HAP-1 (cell line): Measurements from ENCODE around the gene PDCL2.
"Not testable (repeated sequence)": the region's sequence is repeated elsewhere in the genome, so short reads cannot be mapped to it uniquely, and the experiment has no call there.

ENCODE experiments used
- DNase-seq, 2 experiments: peaks; one replicate each; pipeline ENCODE4 v3.0.0-alpha.2; 2016 to 2020; ENCODE audit warnings: low spot score in 2 of 2
- H3K27me3 ChIP-seq: fragments of 250-450 bp; sonication (Bioruptor Pico); 2 replicates; pipeline ENCODE4 v1.5.1; 2020; ENCODE audit warnings: low read depth, mild to moderate bottlenecking, moderate library complexity
- H3K36me3 ChIP-seq: fragments of 250-450 bp; sonication (Bioruptor Pico); replicated peaks from 2 replicates; pipeline ENCODE4 v1.5.1; 2020; ENCODE audit warnings: mild to moderate bottlenecking
- H3K4me1 ChIP-seq: fragments of 250-450 bp; sonication (Bioruptor Pico); 2 replicates; pipeline ENCODE4 v1.5.1; 2020; ENCODE audit warnings: mild to moderate bottlenecking
- H3K4me3 ChIP-seq: fragments of 250-450 bp; sonication (Bioruptor Pico); 2 replicates; pipeline ENCODE4 v1.5.1; 2020; ENCODE audit warnings: mild to moderate bottlenecking, moderate library complexity
- H3K9me3 ChIP-seq: fragments of 250-450 bp; sonication (Bioruptor Pico); 2 replicates; pipeline ENCODE4 v1.5.1; 2020; ENCODE audit warnings: mild to moderate bottlenecking, moderate library complexity
- in situ Hi-C: fragments of 300-500 bp; cut with MboI; formaldehyde crosslinking; loops from 3 replicates; pipeline ENCODE4 v1.14.3; 2020; ENCODE audit warnings: low sequenced_read_pairs, inconsistent platforms, mixed read lengths

Gene PDCL2

GRCh38 chr4:55612341-55612740 is 20.3 kb upstream of the PDCL2 start:
- Histone ChIP-seq H3K4me3 (no peak overlapping the region), H3K27me3 (no peaks in the 10 kb centered on the region), H3K4me1 (0 out of 2 replicates have a peak, but pooled peaks cover 3% of the 10 kb centered on the region), H3K9me3 (no peaks in the 10 kb centered on the region), H3K36me3 (no peaks in the 10 kb centered on the region)
- DNase-seq, result no peak
- in situ Hi-C loops, result no loop called here

GRCh38 chr4:55611358-55612059 is 19.5 kb upstream of the PDCL2 start:
- in situ Hi-C loops, result no loop called here
- Histone ChIP-seq H3K9me3 (no peaks in the 10 kb centered on the region), H3K36me3 (no peaks in the 10 kb centered on the region), H3K4me3 (no peak overlapping the region), H3K4me1 (0 out of 2 replicates have a peak, but pooled peaks cover 3% of the 10 kb centered on the region), H3K27me3 (no peaks in the 10 kb centered on the region)
- DNase-seq, result no peak

- no peaks in the 10 kb centered on the region for H3K27me3 ChIP-seq
- H3K4me1 ChIP-seq, result 0 out of 2 replicates have a peak, but pooled peaks cover 3% of the 10 kb centered on the region
- no peak for DNase-seq
- no peak overlapping the region for H3K4me3 ChIP-seq
- in situ Hi-C loops, result no loop called here
- H3K36me3 ChIP-seq, result no peaks in the 10 kb centered on the region
- no peaks in the 10 kb centered on the region for H3K9me3 ChIP-seq
These were observed 18.3 kb upstream of the PDCL2 start for GRCh38 chr4:55610381-55610780.

GRCh38 chr4:55609393-55609866 is 17.4 kb upstream of the PDCL2 start:
- no peaks in the 10 kb centered on the region for H3K9me3 ChIP-seq
- no peak for DNase-seq
- no peak overlapping the region for H3K4me3 ChIP-seq
- in situ Hi-C loops, result no loop called here
- H3K27me3 ChIP-seq, result no peaks in the 10 kb centered on the region
- H3K4me1 ChIP-seq, result 0 out of 2 replicates have a peak, but pooled peaks cover 3% of the 10 kb centered on the region
- no peaks in the 10 kb centered on the region for H3K36me3 ChIP-seq

- Histone ChIP-seq H3K4me3 (no peak overlapping the region), H3K9me3 (no peaks in the 10 kb centered on the region), H3K4me1 (0 out of 2 replicates have a peak, but pooled peaks cover 3% of the 10 kb centered on the region), H3K36me3 (no peaks in the 10 kb centered on the region), H3K27me3 (no peaks in the 10 kb centered on the region)
- no peak for DNase-seq
- in situ Hi-C loops, result no loop called here
These were observed 16.5 kb upstream of the PDCL2 start for GRCh38 chr4:55608591-55608990.

- in situ Hi-C loops, result no loop called here
These were observed 13.0 kb upstream of the PDCL2 start for GRCh38 chr4:55604996-55605395.

GRCh38 chr4:55600640-55601039 is 8.6 kb upstream of the PDCL2 start:
- no peaks in the 10 kb centered on the region for H3K27me3 ChIP-seq
- no peak overlapping the region for H3K4me3 ChIP-seq
- H3K36me3 ChIP-seq, result peaks cover 4% of the 10 kb centered on the region; the same call in 1 of the 2 replicates
- no peak for DNase-seq
- in situ Hi-C loops, result no loop called here
- no peaks in the 10 kb centered on the region for H3K4me1 ChIP-seq
- H3K9me3 ChIP-seq, result no peaks in the 10 kb centered on the region

More at GRCh38 chr4:55604996-55605395, 13.0 kb upstream of the PDCL2 start:
- Histone ChIP-seq H3K36me3 (no peaks in the 10 kb centered on the region), H3K4me1 (0 out of 2 replicates have a peak, but pooled peaks cover 3% of the 10 kb centered on the region), H3K4me3 (no peak overlapping the region), H3K9me3 (no peaks in the 10 kb centered on the region), H3K27me3 (no peaks in the 10 kb centered on the region)
- no peak for DNase-seq

GRCh38 chr4:55598641-55599040 is 6.6 kb upstream of the PDCL2 start:
- peaks cover 4% of the 10 kb centered on the region; the same call in 1 of the 2 replicates for H3K36me3 ChIP-seq
- DNase-seq, result no peak
- no peaks in the 10 kb centered on the region for H3K4me1 ChIP-seq
- no peaks in the 10 kb centered on the region for H3K27me3 ChIP-seq
- no peaks in the 10 kb centered on the region for H3K9me3 ChIP-seq
- in situ Hi-C loops, result no loop called here
- no peak overlapping the region for H3K4me3 ChIP-seq

GRCh38 chr4:55588160-55588559 is 3.9 kb downstream of the PDCL2 start:
- H3K4me3 ChIP-seq, result no peak overlapping the region
- DNase-seq, result no peak
- in situ Hi-C loops, result no loop called here

GRCh38 chr4:55582773-55583172 is 9.3 kb downstream of the PDCL2 start:
- H3K36me3 ChIP-seq, in situ Hi-C loops, H3K9me3 ChIP-seq, DNase-seq, H3K4me1 ChIP-seq, H3K4me3 ChIP-seq, H3K27me3 ChIP-seq: not testable (repeated sequence)

More at GRCh38 chr4:55588160-55588559, 3.9 kb downstream of the PDCL2 start:
- no peaks in the 10 kb centered on the region for H3K27me3 ChIP-seq
- H3K36me3 ChIP-seq, result no peaks in the 10 kb centered on the region
- no peaks in the 10 kb centered on the region for H3K4me1 ChIP-seq
- no peaks in the 10 kb centered on the region; the same call in 1 of the 2 replicates for H3K9me3 ChIP-seq

GRCh38 chr4:55578341-55579010 is 13.6 kb downstream of the PDCL2 start:
- H3K36me3 ChIP-seq, result no peaks in the 10 kb centered on the region
- no peak for DNase-seq
- H3K4me1 ChIP-seq, result no peaks in the 10 kb centered on the region
- H3K9me3 ChIP-seq, result peaks cover 2% of the 10 kb centered on the region; the same call in 1 of the 2 replicates
- H3K27me3 ChIP-seq, result no peaks in the 10 kb centered on the region
- in situ Hi-C loops, result no loop called here
- H3K4me3 ChIP-seq, result no peak overlapping the region

- no peaks in the 10 kb centered on the region for H3K27me3 ChIP-seq
- in situ Hi-C loops, result no loop called here
- no peaks in the 10 kb centered on the region for H3K9me3 ChIP-seq
- no peak overlapping the region for H3K4me3 ChIP-seq
- no peaks in the 10 kb centered on the region for H3K36me3 ChIP-seq
- DNase-seq, result no peak
- H3K4me1 ChIP-seq, result no peaks in the 10 kb centered on the region
These were observed 16.5 kb downstream of the PDCL2 start for GRCh38 chr4:55575513-55575912.

- H3K27me3 ChIP-seq, result no peaks in the 10 kb centered on the region
- no peak for DNase-seq
- in situ Hi-C loops, result no loop called here
These were observed 17.8 kb downstream of the PDCL2 start for GRCh38 chr4:55574252-55574651.

GRCh38 chr4:55571806-55572205 is 20.2 kb downstream of the PDCL2 start:
- DNase-seq, result no peak
- H3K9me3 ChIP-seq, result no peaks in the 10 kb centered on the region
- H3K36me3 ChIP-seq, result no peaks in the 10 kb centered on the region
- in situ Hi-C loops, result no loop called here
- no peaks in the 10 kb centered on the region for H3K27me3 ChIP-seq
- H3K4me3 ChIP-seq, result no peak overlapping the region
- H3K4me1 ChIP-seq, result no peaks in the 10 kb centered on the region

More at GRCh38 chr4:55574252-55574651, 17.8 kb downstream of the PDCL2 start:
- H3K4me3 ChIP-seq, result no peak overlapping the region
- H3K4me1 ChIP-seq, result no peaks in the 10 kb centered on the region
- no peaks in the 10 kb centered on the region for H3K36me3 ChIP-seq
- H3K9me3 ChIP-seq, result no peaks in the 10 kb centered on the region
